PC-9 (cell line): ENCODE results near the gene ANKK1.

Experiments used
- CTCF ChIP-seq: fragments of 200-600 bp; sonication (generic); conservative IDR thresholded peaks from 2 replicates; pipeline ENCODE4 v1.6.1; 2017; ENCODE audit warnings: mixed run types, antibody characterized with exemption, mild to moderate bottlenecking, moderate library complexity
- EZH2 ChIP-seq: fragments of 200-600 bp; sonication (generic); IDR thresholded peaks from 2 replicates; pipeline ENCODE4 v1.8.0; 2017; ENCODE audit warnings: antibody characterized with exemption, low read depth

- TF ChIP-seq CTCF (no peak), EZH2 (no peak)
These were observed 1.7 kb downstream of the ANKK1 start for GRCh38 chr11:113389272-113389671.
